Activated naive CD8-positive, alpha-beta T cell treated with anti-CD3 and anti-CD28 coated beads, Interleukin-2, amount 50 U/mL, for 24 hours (primary cell): ENCODE data around the gene MAPK12.

Experiments used
- ATAC-seq: fragments of 150-1000 bp; cut with Tn5 transposase; one replicate; pipeline ENCODE4 v1.10.0; 2021
- DNase-seq: peaks from one replicate; pipeline ENCODE4 v3.0.0; 2021
- H3K27ac Mint-ChIP-seq: one replicate; pipeline ENCODE4 v1.8.0; 2021; ENCODE audit warnings: mild to moderate bottlenecking, mixed read lengths
- H3K27me3 Mint-ChIP-seq: one replicate; pipeline ENCODE4 v1.8.0; 2021; ENCODE audit warnings: mixed read lengths
- H3K36me3 Mint-ChIP-seq: one replicate; pipeline ENCODE4 v1.8.0; 2021; ENCODE audit warnings: low read depth, mixed read lengths
- H3K4me1 Mint-ChIP-seq: one replicate; pipeline ENCODE4 v1.8.0; 2021; ENCODE audit warnings: mixed read lengths
- H3K4me3 Mint-ChIP-seq: one replicate; pipeline ENCODE4 v1.8.0; 2021; ENCODE audit warnings: mild to moderate bottlenecking, moderate library complexity, mixed read lengths
- H3K9me3 Mint-ChIP-seq: one replicate; pipeline ENCODE4 v1.8.0; 2021; ENCODE audit warnings: mixed read lengths

Gene MAPK12

DNA sequence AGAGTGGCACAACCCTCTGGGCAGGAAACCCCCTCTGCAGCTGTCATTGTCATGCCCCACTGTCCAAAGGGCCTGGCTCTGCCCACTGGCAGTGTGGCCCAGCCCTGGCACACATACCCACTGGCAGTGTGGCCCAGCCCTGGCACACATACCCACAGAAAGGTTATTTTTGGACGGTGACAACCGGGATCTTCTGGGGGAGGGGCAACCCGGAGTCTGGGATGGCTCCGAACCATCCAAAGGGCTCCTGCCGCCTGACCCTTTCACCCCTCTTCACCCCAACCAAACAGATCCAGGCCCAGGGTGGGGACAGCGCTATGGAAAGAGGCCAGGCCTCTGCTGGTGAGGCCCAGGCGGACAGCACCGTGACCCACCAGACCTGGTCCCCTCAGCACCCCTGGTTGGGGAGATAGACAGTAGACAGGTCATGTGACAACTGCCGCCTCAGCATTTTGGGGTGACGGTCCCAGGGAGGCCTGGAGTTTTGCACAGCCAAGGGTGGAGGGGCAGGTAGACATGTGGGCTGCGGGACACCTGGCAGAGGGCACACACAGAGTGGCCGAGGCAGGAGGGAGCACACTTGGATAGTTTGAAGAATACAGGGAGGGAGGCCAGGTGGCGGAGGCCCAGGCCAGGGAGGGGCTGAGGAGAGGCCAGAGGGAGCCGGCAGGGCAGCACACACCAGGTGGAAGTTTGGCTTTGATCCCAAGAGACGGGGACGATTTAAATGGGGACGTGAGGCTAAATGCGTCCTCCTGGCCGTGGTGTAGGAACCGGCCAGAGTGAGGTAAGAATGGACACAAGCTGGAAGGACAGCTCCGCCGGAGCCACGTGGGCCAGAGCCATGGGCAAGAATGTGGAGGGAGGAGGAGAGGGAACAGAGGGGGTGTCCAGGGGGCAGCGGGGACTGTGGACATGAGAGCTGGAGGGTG is 2.9 kb downstream of the MAPK12 start:
- ATAC-seq: no peak
- Mint-ChIP-seq H3K27me3 (peaks cover 21% of the 10 kb centered on the region), H3K36me3 (no peaks in the 10 kb centered on the region), H3K4me3 (no peak overlapping the region), H3K27ac (no peak overlapping the region), H3K9me3 (no peaks in the 10 kb centered on the region), H3K4me1 (peaks cover 5% of the 10 kb centered on the region)
- DNase-seq: no peak

DNA sequence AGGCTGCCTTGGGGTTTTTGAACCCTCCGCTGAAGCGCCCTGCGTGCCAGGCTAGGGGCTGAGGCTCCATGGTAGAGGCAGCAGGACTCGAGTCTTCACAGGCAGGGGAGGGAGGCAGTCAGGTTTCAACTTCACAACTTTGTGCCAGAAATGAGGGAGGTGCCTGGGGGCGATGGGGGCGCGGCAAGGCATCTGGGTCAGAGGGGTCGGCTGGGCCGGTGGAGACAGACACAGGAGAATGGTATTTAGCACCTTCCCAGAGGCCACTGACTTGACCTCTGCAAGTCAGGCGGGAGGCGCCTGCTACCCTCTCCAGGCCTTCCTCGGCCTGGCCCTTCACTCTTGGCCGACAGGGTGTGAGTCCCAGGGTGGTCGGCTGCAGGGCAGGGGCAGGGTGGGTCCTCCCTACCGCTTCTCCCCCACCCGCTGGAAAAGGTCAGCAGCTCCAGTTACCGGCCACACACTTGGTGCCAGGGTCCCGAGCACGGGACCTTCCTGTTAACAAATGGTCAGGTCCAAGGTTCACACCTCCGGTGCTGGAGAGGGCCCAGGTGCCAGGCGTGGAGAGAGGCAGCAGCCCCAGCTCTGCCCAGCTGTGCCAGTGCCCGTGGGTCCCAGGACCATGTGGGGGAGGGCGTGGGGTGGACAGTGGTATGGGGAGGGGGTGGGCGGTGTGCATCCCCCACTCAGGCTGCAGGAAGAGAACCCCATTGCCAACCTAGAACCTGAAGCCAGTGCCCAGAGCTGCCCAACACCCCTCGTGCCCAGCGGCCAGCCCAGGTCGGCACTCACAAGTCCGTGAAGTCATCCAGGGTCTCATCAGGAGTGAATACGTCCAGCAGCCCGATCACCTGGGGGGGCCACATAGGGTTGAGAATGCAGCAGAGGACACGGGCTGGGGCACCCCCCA is 3.8 kb downstream of the MAPK12 start:
- H3K4me1 Mint-ChIP-seq: peaks cover 5% of the 10 kb centered on the region
- ATAC-seq: no peak
- no peak for DNase-seq

GRCh38 chr22:50257041-50257440 is 4.4 kb downstream of the MAPK12 start:
- Mint-ChIP-seq H3K4me3 (no peak overlapping the region), H3K27me3 (peaks cover 11% of the 10 kb centered on the region), H3K9me3 (no peaks in the 10 kb centered on the region), H3K36me3 (no peaks in the 10 kb centered on the region), H3K27ac (no peak overlapping the region), H3K4me1 (peaks cover under 1% of the 10 kb centered on the region)
- DNase-seq (no peak), ATAC-seq (no peak)

More for the DNA sequence above, 3.8 kb downstream of the MAPK12 start:
- no peaks in the 10 kb centered on the region for H3K9me3 Mint-ChIP-seq
- peaks cover 17% of the 10 kb centered on the region for H3K27me3 Mint-ChIP-seq
- H3K36me3 Mint-ChIP-seq: no peaks in the 10 kb centered on the region
- H3K4me3 Mint-ChIP-seq: no peak overlapping the region
- H3K27ac Mint-ChIP-seq: no peak overlapping the region

- peaks cover 9% of the 10 kb centered on the region for H3K27me3 Mint-ChIP-seq
- H3K27ac Mint-ChIP-seq: no peak overlapping the region
Observed at GRCh38 chr22:50256258-50256862, 5.1 kb downstream of the MAPK12 start.

DNA sequence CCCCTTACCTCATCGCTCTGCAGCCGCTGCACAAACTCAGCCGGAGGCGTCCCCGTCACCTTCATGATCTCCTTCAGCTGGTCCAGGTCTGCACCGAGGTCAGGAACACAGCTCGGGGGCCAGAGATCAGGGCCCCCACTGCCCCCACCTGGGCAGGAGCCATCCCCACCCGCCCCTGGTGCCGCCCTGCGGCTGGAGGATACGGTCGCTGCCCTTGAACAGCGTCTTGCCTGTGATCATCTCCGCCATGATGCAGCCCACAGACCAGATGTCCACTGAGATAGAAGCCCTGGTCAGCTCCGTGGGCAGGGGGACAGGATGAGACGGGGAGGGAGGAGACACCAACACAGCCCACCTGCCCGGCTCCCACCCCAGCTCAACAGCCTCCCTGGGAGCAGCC is 5.9 kb downstream of the MAPK12 start:
- H3K4me3 Mint-ChIP-seq: no peak overlapping the region
- H3K36me3 Mint-ChIP-seq: no peaks in the 10 kb centered on the region
- ATAC-seq (no peak), DNase-seq (no peak)
- H3K27me3 Mint-ChIP-seq: peaks cover 9% of the 10 kb centered on the region
- peaks cover 1% of the 10 kb centered on the region for H3K4me1 Mint-ChIP-seq
- no peaks in the 10 kb centered on the region for H3K9me3 Mint-ChIP-seq
- H3K27ac Mint-ChIP-seq: no peak overlapping the region

More at GRCh38 chr22:50256258-50256862, 5.1 kb downstream of the MAPK12 start:
- Mint-ChIP-seq H3K4me1 (no peaks in the 10 kb centered on the region), H3K36me3 (no peaks in the 10 kb centered on the region), H3K9me3 (no peaks in the 10 kb centered on the region), H3K4me3 (no peak overlapping the region)
- DNase-seq: no peak
- ATAC-seq: no peak

- H3K4me3 Mint-ChIP-seq: no peak overlapping the region
- ATAC-seq: no peak
- H3K27ac Mint-ChIP-seq: no peak overlapping the region
- H3K27me3 Mint-ChIP-seq: peaks cover 9% of the 10 kb centered on the region
- DNase-seq: no peak
- no peaks in the 10 kb centered on the region for H3K36me3 Mint-ChIP-seq
- peaks cover 5% of the 10 kb centered on the region for H3K4me1 Mint-ChIP-seq
- H3K9me3 Mint-ChIP-seq: no peaks in the 10 kb centered on the region
Observed at GRCh38 chr22:50255099-50255498, 6.4 kb downstream of the MAPK12 start.

DNA sequence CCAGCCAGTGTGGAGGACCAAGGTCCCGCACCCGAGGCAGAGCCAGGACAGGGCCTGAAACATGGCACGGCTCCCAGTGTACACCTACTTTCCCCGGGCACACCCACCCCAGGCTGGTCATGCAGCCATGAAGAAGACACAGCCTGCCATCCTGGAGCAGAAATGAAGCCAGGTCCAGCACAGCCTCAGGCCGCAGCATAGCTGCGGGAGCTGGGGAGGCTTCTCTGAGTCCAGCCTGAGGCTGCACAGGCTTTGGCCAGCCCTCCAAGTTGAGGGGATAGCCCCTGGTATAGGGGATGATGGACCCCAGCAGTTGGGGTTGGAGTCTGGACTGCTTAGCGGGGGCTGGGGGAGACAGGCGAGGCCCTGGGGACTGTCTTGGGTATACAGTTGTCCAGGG is 7.5 kb downstream of the MAPK12 start:
- no peak overlapping the region for H3K4me3 Mint-ChIP-seq
- H3K4me1 Mint-ChIP-seq: peaks cover 7% of the 10 kb centered on the region
- DNase-seq: no peak
- no peaks in the 10 kb centered on the region for H3K36me3 Mint-ChIP-seq
- peaks cover 4% of the 10 kb centered on the region for H3K27me3 Mint-ChIP-seq
- no peak overlapping the region for H3K27ac Mint-ChIP-seq
- no peak for ATAC-seq
- no peaks in the 10 kb centered on the region for H3K9me3 Mint-ChIP-seq

DNA sequence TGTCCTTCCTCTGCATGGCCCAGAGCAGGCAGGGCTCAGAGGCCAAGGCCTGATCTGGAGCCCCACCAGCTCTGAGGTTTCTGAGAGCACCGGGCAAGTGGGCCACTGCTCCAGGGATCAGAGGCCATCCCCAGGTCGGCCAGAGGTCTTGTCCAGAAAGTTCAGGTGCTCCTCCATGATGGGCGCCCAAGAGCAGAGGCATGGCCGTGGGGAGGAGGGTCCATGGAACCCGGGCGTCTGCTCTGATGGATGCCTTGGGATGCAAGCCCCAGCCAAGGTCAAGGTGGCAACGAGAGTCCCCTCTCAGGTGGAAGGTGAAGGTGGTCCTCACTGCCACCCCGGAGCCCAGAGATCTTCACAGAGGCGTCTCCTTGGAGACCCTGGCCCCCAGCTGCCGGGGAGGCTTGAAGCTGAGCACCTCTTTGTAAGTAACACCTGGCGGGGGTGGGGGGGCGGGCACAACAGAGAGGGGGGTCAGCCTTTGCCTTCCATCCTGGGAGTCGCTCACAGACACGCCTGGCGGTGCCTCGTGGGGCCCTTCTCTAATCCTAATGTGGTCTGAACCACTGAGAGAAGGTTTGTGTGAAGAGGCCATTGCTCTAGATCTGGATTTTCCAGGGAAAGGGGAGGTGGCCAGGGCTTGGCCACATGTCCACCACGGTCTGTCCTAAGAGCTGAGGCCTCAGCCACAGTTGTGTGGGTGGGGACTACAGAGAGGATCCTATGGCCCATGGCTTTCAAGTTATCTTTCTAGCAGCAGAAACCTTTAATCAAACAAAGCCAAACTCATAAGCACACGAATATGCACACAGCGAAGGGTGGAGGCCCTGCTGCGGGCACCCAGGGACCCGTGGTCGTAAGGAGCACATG is 8.2 kb downstream of the MAPK12 start:
- H3K27ac Mint-ChIP-seq: no peak overlapping the region
- no peaks in the 10 kb centered on the region for H3K9me3 Mint-ChIP-seq
- no peak for DNase-seq
- H3K4me1 Mint-ChIP-seq: peaks cover 7% of the 10 kb centered on the region
- H3K27me3 Mint-ChIP-seq: no peaks in the 10 kb centered on the region
- no peak overlapping the region for H3K4me3 Mint-ChIP-seq
- H3K36me3 Mint-ChIP-seq: no peaks in the 10 kb centered on the region
- ATAC-seq: no peak

DNA sequence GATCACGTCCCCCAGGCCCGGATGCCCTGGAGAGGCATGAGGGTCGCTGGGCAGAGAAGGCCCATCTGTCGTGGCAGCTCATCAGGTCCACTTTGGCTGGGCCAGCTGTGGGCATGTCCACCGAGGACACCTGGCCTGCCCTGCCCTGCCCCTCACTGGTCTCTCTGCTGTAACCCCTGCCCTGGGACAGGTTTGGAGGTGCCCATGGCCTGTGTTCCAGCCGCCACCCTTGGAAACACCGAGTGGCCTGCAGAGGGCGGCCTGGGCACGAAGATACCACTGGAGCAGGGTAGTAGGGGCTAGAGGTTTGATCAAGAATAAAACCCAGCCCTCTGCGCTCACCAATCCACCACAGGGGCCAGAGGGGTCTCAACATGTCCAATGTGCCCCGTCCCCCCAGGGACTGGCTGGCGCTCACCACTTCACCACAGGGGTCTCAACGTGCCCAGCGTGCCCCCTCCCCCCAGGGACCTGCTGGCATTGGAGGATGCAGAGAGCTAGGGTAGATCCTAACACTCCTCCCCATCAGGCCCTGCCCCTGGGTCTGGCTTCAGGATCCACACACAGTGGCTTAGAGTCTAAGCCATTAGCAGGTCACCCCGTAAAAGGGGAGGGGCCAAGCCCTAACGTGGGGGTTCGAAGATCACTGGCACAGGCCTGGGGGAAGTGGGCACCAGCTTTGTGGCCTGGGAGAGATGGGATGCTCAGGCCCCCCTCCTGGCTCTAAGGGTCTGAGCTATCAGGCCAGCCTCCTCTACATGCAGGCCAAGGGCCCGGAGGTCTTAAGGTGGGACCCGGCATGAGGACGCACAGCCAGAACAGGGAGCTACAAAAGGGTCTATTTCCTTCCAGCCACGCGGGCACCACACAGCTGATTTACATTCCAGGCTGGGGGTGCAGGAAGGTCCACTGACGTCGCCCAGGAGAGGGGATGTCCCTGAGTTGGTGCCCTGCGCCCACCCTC is 9.1 kb downstream of the MAPK12 start:
- Mint-ChIP-seq H3K4me1 (peaks cover 8% of the 10 kb centered on the region), H3K4me3 (no peak overlapping the region)
- DNase-seq: peak; percentile 74

GRCh38 chr22:50251477-50252081 is 9.9 kb downstream of the MAPK12 start:
- Mint-ChIP-seq H3K4me3 (peak overlapping the region; percentile 17), H3K36me3 (no peaks in the 10 kb centered on the region), H3K27me3 (no peaks in the 10 kb centered on the region), H3K4me1 (peaks cover 14% of the 10 kb centered on the region), H3K27ac (no peak overlapping the region), H3K9me3 (no peaks in the 10 kb centered on the region)
- DNase-seq: no peak
- ATAC-seq: no peak

More for the DNA sequence above, 9.1 kb downstream of the MAPK12 start:
- Mint-ChIP-seq H3K27ac (no peak overlapping the region), H3K27me3 (no peaks in the 10 kb centered on the region), H3K36me3 (no peaks in the 10 kb centered on the region), H3K9me3 (no peaks in the 10 kb centered on the region)
- ATAC-seq: peak; percentile 61

- DNase-seq (peak; percentile 88), ATAC-seq (peak; percentile 79)
- no peaks in the 10 kb centered on the region for H3K27me3 Mint-ChIP-seq
- no peak within 1 kb of the TSS for H3K27ac Mint-ChIP-seq
- H3K4me1 Mint-ChIP-seq: peaks cover 14% of the 10 kb centered on the region
- H3K4me3 Mint-ChIP-seq: peak within 1 kb of the TSS; percentile 82
- H3K9me3 Mint-ChIP-seq: no peaks in the 10 kb centered on the region
- no peaks in the 10 kb centered on the region for H3K36me3 Mint-ChIP-seq
Observed at GRCh38 chr22:50250555-50251476, 10.7 kb downstream of the MAPK12 start, which contains the start of gene HDAC10. Gene HDAC10 (minus strand): TSS chr22:50251265. CDS start chr22:50251032, 233 bp downstream.

- Mint-ChIP-seq H3K4me3 (peak overlapping the region; percentile 82), H3K27me3 (no peaks in the 10 kb centered on the region), H3K36me3 (no peaks in the 10 kb centered on the region), H3K27ac (no peak overlapping the region), H3K4me1 (peaks cover 14% of the 10 kb centered on the region), H3K9me3 (no peaks in the 10 kb centered on the region)
- ATAC-seq: no peak
- DNase-seq: no peak
Observed at GRCh38 chr22:50250249-50250554, 11.3 kb downstream of the MAPK12 start.
